Measurements from ENCODE around the gene ALOX12.

The ALOX12 gene

DNA sequence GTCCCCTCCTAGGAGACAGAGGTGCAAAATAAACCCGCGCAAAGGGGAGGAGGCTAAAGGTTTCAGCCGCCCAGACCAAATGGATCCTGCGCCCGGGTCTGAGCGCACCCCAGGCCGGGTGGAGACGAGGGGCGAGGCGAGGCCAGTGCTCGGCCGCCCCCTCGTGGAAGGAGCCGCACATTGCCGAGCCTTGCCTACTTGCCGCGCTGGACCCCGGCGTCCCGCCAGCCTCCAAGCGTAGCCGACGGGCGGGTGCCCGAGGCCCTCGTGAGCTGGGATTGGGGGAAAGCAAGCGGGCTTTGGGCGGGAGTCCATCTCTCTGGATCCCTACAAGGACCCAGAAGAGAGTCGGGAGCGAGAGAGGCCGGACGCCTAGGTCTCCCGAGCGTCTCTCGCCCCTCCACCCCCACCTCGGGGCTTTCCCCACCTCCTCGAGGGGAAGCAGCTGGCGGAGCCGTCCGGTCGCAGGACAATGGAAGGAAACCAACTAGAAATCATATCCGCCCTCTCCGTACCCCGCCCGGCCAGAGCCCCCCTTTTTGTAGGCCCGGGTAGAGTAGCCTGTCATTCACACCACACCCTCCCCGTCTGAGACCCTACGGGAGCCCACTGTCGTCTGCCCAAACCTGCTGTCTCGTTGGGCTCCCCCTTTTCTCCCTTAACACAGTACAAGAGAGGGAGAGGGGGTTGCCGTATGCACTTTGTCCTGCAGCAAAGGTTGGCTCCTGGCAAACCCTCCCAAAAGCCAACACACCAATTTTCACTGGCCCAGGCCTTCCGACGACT, 26.3 kb downstream of the ALOX12 start:
- peaks cover 5 to 10% of the 10 kb centered on the region in 2 donors for H3K36me3 Mint-ChIP-seq
- H3K27ac Mint-ChIP-seq = peak overlapping the region; percentile 92
- H3K27me3 Mint-ChIP-seq = peaks cover 0 to 5% of the 10 kb centered on the region in 2 donors
- H3K4me3 Mint-ChIP-seq = peak overlapping the region; percentile 84 to 86
- ATAC-seq (replicated peaks) = peak; percentile 84 to 86
- H3K9me3 Mint-ChIP-seq = peaks cover 0 to 4% of the 10 kb centered on the region in 2 donors
- H3K4me1 Mint-ChIP-seq = peaks cover 44 to 45% of the 10 kb centered on the region in 2 donors
- DNase-seq = peak; percentile 82

DNA sequence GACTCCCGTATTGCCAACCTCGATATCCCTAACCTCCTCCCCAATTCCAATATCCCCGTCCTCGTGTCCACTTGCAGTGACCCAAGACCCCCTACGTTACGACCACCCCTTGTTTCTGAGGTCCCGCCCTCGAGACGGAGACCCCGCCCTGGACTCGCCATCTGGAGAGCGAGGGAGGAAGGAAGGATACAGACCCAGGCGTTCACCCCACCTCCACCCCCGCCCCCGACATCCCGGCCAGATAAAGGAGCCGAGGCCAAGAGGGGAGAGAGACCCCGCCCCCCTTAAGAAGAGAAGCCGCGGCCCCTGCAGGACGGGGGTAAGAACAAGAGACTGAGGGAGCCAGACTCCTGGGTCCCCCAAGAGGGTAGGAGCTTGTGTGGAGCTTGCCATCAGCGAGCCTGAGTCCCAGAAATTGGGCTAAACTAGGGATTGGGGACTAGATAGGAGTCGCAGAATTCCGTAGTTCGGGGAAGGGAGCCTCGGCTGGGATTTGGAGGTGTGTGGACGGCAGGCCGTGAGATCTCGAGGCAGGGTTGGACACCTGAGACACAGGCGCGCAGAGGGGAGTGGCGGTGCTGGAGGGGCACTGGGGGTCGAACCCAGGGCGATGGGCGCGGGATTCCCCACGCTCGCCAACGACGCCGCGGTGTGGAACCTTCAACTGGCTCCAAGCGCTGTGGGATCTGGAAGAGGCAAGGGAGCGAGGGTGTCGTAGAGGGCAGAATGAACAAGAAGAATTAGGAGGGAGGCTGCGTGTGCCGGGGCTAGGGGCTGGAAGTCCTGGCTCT, 27.1 kb downstream of the ALOX12 start, which contains the start of gene BCL6B:
Gene BCL6B, plus strand, starts transcription at position 270 of the 791 bp plus-strand sequence. CDS start 622 bp downstream, outside the sequence.
- H3K27ac Mint-ChIP-seq = peak within 1 kb of the TSS; percentile 92
- ATAC-seq (replicated peaks) (no peak), DNase-seq (no peak)
- peaks cover 36 to 37% of the 10 kb centered on the region in 2 donors for H3K4me1 Mint-ChIP-seq
- H3K36me3 Mint-ChIP-seq = peaks cover 0 to 2% of the 10 kb centered on the region in 2 donors
- peaks cover 0 to 5% of the 10 kb centered on the region in 2 donors for H3K27me3 Mint-ChIP-seq
- peaks cover 0 to 4% of the 10 kb centered on the region in 2 donors for H3K9me3 Mint-ChIP-seq
- H3K4me3 Mint-ChIP-seq = peak within 1 kb of the TSS; percentile 84 to 86

DNA sequence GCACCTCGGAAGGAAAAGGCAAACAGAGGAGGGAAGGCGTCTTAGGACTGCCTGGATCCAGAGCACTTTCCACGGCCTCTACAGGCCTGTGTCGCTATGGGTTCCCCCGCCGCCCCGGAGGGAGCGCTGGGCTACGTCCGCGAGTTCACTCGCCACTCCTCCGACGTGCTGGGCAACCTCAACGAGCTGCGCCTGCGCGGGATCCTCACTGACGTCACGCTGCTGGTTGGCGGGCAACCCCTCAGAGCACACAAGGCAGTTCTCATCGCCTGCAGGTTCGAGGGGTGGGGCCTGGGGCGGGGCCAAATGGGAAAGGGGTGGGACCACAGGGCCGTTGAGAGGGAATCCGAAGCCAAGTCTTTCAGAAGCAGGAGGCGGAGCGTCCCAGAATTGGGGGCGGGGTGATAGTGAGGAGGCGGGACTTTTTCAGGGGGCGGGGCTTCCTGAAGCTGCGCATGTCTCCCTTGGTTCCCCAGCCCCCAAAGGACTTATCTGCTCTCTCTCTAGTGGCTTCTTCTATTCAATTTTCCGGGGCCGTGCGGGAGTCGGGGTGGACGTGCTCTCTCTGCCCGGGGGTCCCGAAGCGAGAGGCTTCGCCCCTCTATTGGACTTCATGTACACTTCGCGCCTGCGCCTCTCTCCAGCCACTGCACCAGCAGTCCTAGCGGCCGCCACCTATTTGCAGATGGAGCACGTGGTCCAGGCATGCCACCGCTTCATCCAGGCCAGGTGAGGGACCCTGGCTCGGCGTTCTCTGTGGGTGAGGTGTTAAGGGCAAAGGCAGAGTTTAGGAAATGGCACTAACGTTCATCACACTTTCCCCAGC, 27.9 kb downstream of the ALOX12 start:
- H3K27ac Mint-ChIP-seq = peak overlapping the region; percentile 81
- ATAC-seq (replicated peaks) = peak; percentile 61 to 70
- peak overlapping the region; percentile 84 to 86 for H3K4me3 Mint-ChIP-seq
- peaks cover 31% of the 10 kb centered on the region in 2 donors for H3K4me1 Mint-ChIP-seq
- H3K36me3 Mint-ChIP-seq = no peaks in the 10 kb centered on the region
- DNase-seq = peak; percentile 87
- peaks cover 0 to 4% of the 10 kb centered on the region in 2 donors for H3K9me3 Mint-ChIP-seq
- H3K27me3 Mint-ChIP-seq = peaks cover 0 to 5% of the 10 kb centered on the region in 2 donors

DNA sequence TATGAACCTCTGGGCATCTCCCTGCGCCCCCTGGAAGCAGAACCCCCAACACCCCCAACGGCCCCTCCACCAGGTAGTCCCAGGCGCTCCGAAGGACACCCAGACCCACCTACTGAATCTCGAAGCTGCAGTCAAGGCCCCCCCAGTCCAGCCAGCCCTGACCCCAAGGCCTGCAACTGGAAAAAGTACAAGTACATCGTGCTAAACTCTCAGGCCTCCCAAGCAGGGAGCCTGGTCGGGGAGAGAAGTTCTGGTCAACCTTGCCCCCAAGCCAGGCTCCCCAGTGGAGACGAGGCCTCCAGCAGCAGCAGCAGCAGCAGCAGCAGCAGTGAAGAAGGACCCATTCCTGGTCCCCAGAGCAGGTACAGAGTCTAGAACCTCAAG, 28.5 kb downstream of the ALOX12 start:
- peak overlapping the region; percentile 31 for H3K27ac Mint-ChIP-seq
- ATAC-seq (replicated peaks) = no peak
- H3K4me1 Mint-ChIP-seq = peaks cover 34 to 37% of the 10 kb centered on the region in 2 donors

DNA sequence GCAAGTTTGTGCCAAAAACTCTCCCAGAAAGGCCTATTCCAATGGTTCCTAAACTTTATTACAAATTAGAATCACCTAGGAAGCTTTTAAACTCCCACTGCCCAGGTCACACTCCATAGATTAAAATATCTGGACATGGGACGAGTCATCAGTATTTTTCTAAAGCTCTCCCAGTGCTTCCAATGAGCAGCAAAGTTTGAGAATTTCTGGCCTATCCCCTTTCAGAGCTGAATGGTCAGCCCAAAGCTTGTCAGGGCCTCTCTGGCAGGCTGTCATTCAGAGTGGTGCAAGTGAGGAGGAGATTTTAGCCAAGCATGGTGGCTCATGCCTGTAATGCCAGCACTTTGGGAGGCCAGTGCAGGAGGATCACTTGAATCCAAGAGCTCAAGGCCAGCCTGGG, 29.4 kb downstream of the ALOX12 start:
- Mint-ChIP-seq H3K4me3 (no peak overlapping the region), H3K27ac (no peak overlapping the region), H3K9me3 (peaks cover 7% of the 10 kb centered on the region in 2 donors), H3K36me3 (peaks cover 0 to 4% of the 10 kb centered on the region in 2 donors), H3K4me1 (peaks cover 38 to 45% of the 10 kb centered on the region in 2 donors), H3K27me3 (peaks cover 0 to 5% of the 10 kb centered on the region in 2 donors)
- no peak for DNase-seq
- no peak for ATAC-seq (replicated peaks)

More for the DNA sequence above, 28.5 kb downstream of the ALOX12 start:
- Mint-ChIP-seq H3K4me3 (no peak overlapping the region), H3K27me3 (peaks cover 0 to 5% of the 10 kb centered on the region in 2 donors), H3K9me3 (peaks cover 0 to 4% of the 10 kb centered on the region in 2 donors), H3K36me3 (no peaks in the 10 kb centered on the region)
- no peak for DNase-seq

DNA sequence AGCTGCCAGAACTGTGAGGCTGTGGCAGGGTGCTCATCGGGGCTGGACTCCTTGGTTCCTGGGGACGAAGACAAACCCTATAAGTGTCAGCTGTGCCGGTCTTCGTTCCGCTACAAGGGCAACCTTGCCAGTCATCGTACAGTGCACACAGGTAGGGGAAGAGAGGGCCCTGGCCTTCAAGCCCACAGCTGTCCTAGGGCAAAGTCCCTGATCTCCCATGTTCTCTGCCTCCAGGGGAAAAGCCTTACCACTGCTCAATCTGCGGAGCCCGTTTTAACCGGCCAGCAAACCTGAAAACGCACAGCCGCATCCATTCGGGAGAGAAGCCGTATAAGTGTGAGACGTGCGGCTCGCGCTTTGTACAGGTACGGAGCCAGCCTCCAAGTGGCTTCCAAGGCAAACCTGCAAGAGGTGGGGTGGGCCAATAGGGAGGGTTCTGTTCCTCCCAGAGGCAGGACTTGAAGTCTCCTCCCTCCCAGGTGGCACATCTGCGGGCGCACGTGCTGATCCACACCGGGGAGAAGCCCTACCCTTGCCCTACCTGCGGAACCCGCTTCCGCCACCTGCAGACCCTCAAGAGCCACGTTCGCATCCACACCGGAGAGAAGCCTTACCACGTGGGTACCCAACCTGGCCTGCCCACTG, 30.7 kb downstream of the ALOX12 start:
- no peak for DNase-seq
- no peak for ATAC-seq (replicated peaks)
- Mint-ChIP-seq H3K9me3 (peaks cover 7% of the 10 kb centered on the region in 2 donors), H3K4me1 (peaks cover 35 to 42% of the 10 kb centered on the region in 2 donors), H3K4me3 (no peak overlapping the region), H3K36me3 (peaks cover 0 to 4% of the 10 kb centered on the region in 2 donors), H3K27me3 (peaks cover 0 to 5% of the 10 kb centered on the region in 2 donors), H3K27ac (no peak overlapping the region)

DNA sequence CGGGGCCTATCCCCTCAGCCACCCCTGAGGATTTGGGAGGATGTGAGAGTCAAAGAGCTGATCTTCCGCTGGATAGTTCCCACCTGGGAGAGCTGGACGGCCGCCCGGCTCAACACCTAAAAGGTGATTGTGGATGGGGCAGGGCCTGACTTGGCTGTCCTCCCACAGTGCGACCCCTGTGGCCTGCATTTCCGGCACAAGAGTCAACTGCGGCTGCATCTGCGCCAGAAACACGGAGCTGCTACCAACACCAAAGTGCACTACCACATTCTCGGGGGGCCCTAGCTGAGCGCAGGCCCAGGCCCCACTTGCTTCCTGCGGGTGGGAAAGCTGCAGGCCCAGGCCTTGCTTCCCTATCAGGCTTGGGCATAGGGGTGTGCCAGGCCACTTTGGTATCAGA, 31.5 kb downstream of the ALOX12 start:
- Mint-ChIP-seq H3K27me3 (peaks cover 0 to 5% of the 10 kb centered on the region in 2 donors), H3K36me3 (peaks cover 0 to 4% of the 10 kb centered on the region in 2 donors), H3K4me3 (no peak overlapping the region), H3K4me1 (peaks cover 32 to 37% of the 10 kb centered on the region in 2 donors), H3K9me3 (peaks cover 7% of the 10 kb centered on the region in 2 donors), H3K27ac (no peak overlapping the region)
- DNase-seq = no peak
- ATAC-seq (replicated peaks) = no peak

DNA sequence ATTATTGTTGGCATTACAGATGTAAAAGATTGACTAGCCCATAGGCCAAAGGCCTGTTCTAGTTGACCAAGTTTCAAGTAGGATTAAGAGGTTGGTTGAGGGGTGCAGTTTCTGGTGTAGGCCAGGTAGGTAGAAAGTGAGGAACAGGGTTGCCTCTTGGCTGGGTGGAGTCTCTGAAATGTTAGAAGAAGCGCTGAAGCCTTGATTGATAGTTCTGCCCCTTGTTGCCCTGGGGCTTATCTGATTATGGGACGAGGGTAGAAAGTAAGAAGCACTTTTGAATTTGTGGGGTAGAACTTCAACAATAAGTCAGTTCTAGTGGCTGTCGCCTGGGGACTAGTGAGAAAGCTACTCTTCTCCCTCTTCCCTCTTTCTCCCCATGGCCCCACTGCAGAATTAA, 33.2 kb downstream of the ALOX12 start:
- no peak for DNase-seq
- H3K9me3 Mint-ChIP-seq = peaks cover 3 to 7% of the 10 kb centered on the region in 2 donors
- peaks cover 0 to 4% of the 10 kb centered on the region in 2 donors for H3K36me3 Mint-ChIP-seq
- H3K27ac Mint-ChIP-seq = peak overlapping the region; percentile 82
- ATAC-seq (replicated peaks) = no peak
- H3K4me3 Mint-ChIP-seq = no peak overlapping the region
- H3K27me3 Mint-ChIP-seq = no peaks in the 10 kb centered on the region
- peaks cover 23 to 28% of the 10 kb centered on the region in 2 donors for H3K4me1 Mint-ChIP-seq

DNA sequence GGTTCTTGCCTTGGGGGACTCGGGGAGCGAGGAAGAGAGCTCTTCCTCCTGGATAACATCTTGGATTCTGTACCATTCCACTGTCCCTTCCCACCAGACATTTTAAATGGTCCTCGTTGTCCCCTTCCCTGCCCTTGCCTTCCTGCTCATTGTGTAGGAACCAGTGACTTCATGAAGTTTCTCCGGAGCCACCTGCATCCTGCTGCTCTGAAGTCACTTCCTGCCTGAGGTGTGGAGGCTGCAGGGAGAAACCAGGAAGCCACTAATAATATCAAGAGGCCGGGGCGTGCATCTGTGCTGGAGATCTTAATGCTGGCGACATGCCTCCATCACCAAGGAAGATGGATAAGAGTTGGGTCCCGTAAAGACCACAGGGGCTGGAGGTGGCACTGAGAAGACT, 33.8 kb downstream of the ALOX12 start:
- ATAC-seq (replicated peaks) (peak; percentile 72 to 92), DNase-seq (no peak)
- Mint-ChIP-seq H3K4me3 (peak overlapping the region; percentile 75), H3K27me3 (no peaks in the 10 kb centered on the region), H3K27ac (peak overlapping the region; percentile 82), H3K36me3 (peaks cover 0 to 4% of the 10 kb centered on the region in 2 donors), H3K9me3 (peaks cover 3 to 7% of the 10 kb centered on the region in 2 donors), H3K4me1 (peaks cover 23 to 28% of the 10 kb centered on the region in 2 donors)

DNA sequence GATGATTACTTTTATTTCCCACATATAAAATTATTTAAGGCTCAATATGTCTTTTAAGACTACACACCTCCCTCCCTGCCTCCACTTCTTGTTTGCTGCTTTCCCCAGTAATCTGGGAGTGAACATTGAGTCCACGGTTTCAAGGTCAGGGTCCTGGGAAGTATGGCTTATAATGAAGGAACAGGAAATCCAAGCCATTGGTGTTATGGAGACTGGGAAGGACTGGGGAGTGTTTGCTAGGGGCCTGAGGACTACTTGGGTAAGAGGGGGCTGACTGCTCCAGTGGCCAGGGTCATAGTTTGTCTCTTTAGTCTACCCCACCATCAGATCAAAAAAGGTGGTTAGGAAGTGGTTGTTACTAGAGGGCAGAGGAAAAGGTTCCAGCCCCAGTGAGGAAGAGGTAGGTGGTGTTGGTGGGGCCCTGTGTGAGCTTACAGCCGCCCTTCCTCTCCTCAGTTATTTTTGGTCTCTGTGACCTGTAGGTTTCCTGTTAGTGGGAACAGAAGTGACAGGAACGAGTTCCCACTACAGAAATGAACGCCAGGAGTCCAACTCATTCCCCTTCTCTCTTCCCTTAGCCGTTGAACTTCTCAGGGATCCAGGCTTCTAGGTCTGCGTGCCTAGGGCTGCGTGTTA, 39.2 kb downstream of the ALOX12 start:
- ATAC-seq (replicated peaks) = peak; percentile 39 to 43
- Mint-ChIP-seq H3K36me3 (peaks cover 5% of the 10 kb centered on the region in 2 donors), H3K4me1 (peaks cover 30 to 54% of the 10 kb centered on the region in 2 donors), H3K4me3 (peak overlapping the region; percentile 95 to 99), H3K27ac (peak overlapping the region; percentile 99), H3K27me3 (no peaks in the 10 kb centered on the region), H3K9me3 (peaks cover 1 to 2% of the 10 kb centered on the region in 2 donors)
- DNase-seq = no peak

DNA sequence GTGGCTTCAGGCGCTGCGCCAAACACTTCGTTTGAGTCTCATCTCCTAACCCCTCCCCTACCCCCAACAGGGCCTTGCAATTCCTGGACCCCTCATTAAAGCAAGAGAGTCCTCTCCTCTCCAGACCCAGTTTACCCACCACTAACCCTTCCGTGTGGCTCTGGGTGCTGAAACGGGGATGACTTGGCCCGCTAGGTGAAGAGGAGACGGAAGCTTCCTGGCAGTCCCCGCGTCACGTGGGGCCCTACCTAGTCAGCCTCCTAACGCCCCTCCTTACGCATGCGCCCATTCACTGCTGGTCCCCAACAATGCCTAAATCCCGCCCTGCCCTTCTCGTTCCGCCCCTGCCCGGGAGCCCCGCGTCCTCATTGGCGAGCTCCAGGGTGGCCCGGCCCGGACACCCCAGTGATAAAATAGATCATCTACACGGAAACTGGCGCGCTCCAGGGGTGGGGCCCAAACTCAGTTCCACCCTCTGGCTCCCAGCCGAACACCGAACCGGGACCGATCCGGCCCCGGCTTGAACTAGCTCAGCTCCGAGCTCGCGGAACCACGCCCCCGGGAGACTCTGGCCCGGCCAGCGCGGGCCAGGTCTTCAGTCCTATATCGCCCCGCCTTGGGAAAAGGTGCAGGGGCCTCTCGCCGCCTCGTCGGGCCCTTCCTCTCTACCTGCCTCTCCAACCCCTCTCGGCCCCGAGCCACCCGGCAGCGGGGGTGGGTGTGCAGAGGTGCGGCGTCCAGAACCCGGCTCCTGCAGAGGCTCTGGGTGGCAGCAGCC, 39.9 kb downstream of the ALOX12 start, which contains the start of gene SLC16A13:
Gene SLC16A13, plus strand, starts transcription at position 425 of the 778 bp plus-strand sequence. CDS start 368 bp downstream, outside the sequence.
- peaks cover 23 to 47% of the 10 kb centered on the region in 2 donors for H3K4me1 Mint-ChIP-seq
- no peaks in the 10 kb centered on the region for H3K9me3 Mint-ChIP-seq
- H3K27me3 Mint-ChIP-seq = no peaks in the 10 kb centered on the region
- DNase-seq (peak; percentile 97), ATAC-seq (replicated peaks) (peak; percentile 91 to 94)
- H3K4me3 Mint-ChIP-seq = peak within 1 kb of the TSS; percentile 95 to 99
- H3K36me3 Mint-ChIP-seq = peaks cover 5% of the 10 kb centered on the region in 2 donors
- H3K27ac Mint-ChIP-seq = peak within 1 kb of the TSS; percentile 99

Measured in stimulated activated naive B cell treated with anti-CD40 and anti-IgM and Interleukin-4, amounts not matched to agents 10 μg/mL and 1 μg/mL and 100 μg/mL, for 72 hours (primary cell).